ENCODE data around the gene PTPN3. TPM values are rescaled to one million over a fixed set of nuclear protein-coding genes. Genes with fewer than 3 reads are reported as not detected.

PTPN3 gene
- total RNA-seq, 2 experiments from 2014 or later = 0.58 to 1.3 TPM

- DNase-seq (no peak), ATAC-seq (no peak)
- no peak for TF ChIP-seq CTCF (IDR thresholded peaks at IDR 0.05)
- Mint-ChIP-seq H3K27ac (no peak overlapping the region), H3K4me1 (ENCODE audit: low read depth) (peaks cover 18% of the 10 kb centered on the region), H3K4me3 (no peak overlapping the region), H3K36me3 (ENCODE audit: low read depth) (no peaks in the 10 kb centered on the region), H3K9me3 (no peaks in the 10 kb centered on the region), H3K27me3 (peaks cover 6% of the 10 kb centered on the region)
- intact Hi-C loops (cut with micrococcal nuclease) = no loop called here
- CTCF ChIA-PET = interaction anchor here (1.3 to 5.5 kb wide), 3 partner anchors 10 to 50 kb away, joined by 3 to 33 read pairs (median 5); no protein-coding TSS in a partner anchor
- POLR2A ChIA-PET = no interaction called here
Observed at GRCh38 chr9:109450346-109450745, 47.8 kb downstream of the PTPN3 start.

DNA sequence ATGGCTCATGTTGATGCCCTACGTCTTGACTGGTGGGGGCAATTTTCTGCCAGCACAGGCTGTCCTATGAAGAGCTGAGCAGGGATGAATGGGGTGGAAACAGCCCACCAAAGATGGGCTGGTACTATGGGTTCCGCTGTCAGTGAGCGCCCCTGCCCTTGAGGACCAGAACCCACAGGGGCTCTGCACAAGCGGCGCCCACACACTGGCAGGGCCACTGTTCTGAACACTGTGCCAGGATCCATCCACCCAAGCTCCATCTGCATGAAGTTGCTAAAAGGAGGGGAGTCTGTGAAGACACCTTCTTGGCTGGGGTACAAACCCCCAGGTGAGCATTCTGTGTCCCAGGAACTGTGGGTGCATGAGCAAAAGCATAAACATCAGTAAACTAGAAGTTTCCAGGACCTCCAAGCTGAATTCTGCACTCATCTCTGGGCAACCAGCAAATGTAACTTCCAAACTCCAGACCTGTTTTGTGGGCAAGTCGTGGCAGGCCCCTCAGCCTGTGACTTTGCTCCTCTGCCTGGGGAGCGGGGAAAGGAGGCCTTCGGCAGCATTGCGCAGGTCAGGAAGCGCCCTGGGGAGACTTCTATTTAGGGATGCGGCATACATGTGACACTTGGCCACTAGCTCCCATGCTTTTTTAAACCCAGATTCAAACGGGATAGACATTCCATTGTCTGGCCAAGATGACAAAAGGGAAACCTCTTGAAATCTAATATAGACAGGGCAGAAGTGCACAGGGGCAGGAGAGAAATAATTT lies 48.9 kb downstream of the PTPN3 start:
- ChIA-PET POLR2A (no interaction called here), CTCF (interaction anchor here (5.5 kb wide), 1 partner anchor 19 kb away, joined by 33 read pairs; no protein-coding TSS in a partner anchor)
- no peak for TF ChIP-seq CTCF (IDR thresholded peaks at IDR 0.05)
- intact Hi-C loops (cut with micrococcal nuclease) = no loop called here
- H3K9me3 Mint-ChIP-seq = no peaks in the 10 kb centered on the region
- H3K4me1 Mint-ChIP-seq (ENCODE audit: low read depth) = peaks cover 18% of the 10 kb centered on the region
- H3K36me3 Mint-ChIP-seq (ENCODE audit: low read depth) = no peaks in the 10 kb centered on the region
- H3K27me3 Mint-ChIP-seq = peaks cover 3% of the 10 kb centered on the region
- H3K27ac Mint-ChIP-seq = no peak overlapping the region
- DNase-seq (no peak), ATAC-seq (no peak)
- H3K4me3 Mint-ChIP-seq = no peak overlapping the region

DNA sequence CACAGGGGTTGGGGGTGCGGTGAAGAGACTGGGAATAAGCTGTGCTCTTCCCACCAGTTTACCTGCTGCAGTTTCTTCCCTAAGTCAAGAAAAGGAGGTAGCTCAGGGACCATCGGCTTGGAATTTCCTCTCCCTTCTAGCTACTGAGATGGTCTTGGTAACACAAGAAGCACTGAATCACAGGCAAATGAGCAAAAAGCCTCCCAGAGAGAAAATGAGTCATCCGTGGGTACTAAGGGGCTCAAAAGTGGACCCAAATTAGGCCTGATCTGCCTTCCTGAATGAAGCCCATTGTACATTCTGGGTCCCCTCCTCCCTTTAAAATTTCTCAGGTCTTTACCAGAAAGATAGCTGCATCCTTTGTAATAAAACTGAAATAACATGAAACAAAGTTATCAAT lies 49.9 kb downstream of the PTPN3 start:
- Mint-ChIP-seq H3K27ac (no peak overlapping the region), H3K4me3 (no peak overlapping the region), H3K9me3 (no peaks in the 10 kb centered on the region), H3K4me1 (ENCODE audit: low read depth) (peaks cover 18% of the 10 kb centered on the region), H3K36me3 (ENCODE audit: low read depth) (no peaks in the 10 kb centered on the region), H3K27me3 (peaks cover 5% of the 10 kb centered on the region)
- DNase-seq (no peak), ATAC-seq (peak; percentile 58)
- ChIA-PET CTCF (interaction anchor here (1.3 to 5.5 kb wide), 2 partner anchors 16 to 20 kb away, joined by 5 to 33 read pairs; no protein-coding TSS in a partner anchor), POLR2A (interaction anchor here (0.9 kb wide), 1 partner anchor 16 kb away, joined by 3 read pairs; no protein-coding TSS in a partner anchor)
- intact Hi-C loops (cut with micrococcal nuclease) = no loop called here
- no peak for TF ChIP-seq CTCF (IDR thresholded peaks at IDR 0.05)

GRCh38 chr9:109447329-109448076 lies 50.6 kb downstream of the PTPN3 start:
- Mint-ChIP-seq H3K27me3 (peaks cover 8% of the 10 kb centered on the region), H3K36me3 (ENCODE audit: low read depth) (no peaks in the 10 kb centered on the region), H3K27ac (peak overlapping the region; percentile 9), H3K9me3 (no peaks in the 10 kb centered on the region), H3K4me1 (ENCODE audit: low read depth) (peaks cover 18% of the 10 kb centered on the region), H3K4me3 (no peak overlapping the region)
- TF ChIP-seq CTCF (IDR thresholded peaks at IDR 0.05) = no peak
- intact Hi-C loops (cut with micrococcal nuclease) = no loop called here
- ATAC-seq (peak; percentile 78), DNase-seq (peak; percentile 56)
- POLR2A ChIA-PET = interaction anchor here (0.9 kb wide), 1 partner anchor 17 kb away, joined by 3 read pairs; no protein-coding TSS in a partner anchor
- CTCF ChIA-PET = interaction anchor here (0.8 to 5.5 kb wide), 3 partner anchors 12 to 21 kb away, joined by 3 to 33 read pairs (median 5); no protein-coding TSS in a partner anchor
